ENCODE results near the gene JPT1. TPM values are rescaled to one million over a fixed set of nuclear protein-coding genes. Genes with fewer than 3 reads are reported as not detected.

JPT1 gene
- total RNA-seq, 1 experiment from 2014 or later = 342 TPM

DNA sequence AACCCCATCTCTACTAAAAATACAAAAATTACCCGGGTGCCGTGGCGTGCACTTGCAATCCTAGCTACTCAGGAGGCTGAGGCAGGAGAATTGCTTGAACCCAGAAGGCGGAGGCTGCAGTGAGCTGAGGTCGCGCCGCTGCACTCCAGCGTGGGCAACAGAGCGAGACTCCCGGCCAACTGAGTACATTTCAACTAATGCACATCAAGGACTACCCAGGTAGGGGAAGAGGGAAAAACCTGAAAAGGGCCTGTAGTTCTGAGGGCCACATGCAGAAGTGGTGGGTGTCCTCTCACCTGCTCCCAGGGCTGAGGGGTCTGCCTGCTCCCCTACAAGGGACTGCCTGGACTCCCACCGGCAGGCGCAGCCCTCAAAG, 67.1 kb downstream of the JPT1 start:
- Mint-ChIP-seq H3K4me3 (ENCODE audit: unreplicated experiment) (peak overlapping the region; percentile 87), H3K4me1 (ENCODE audit: insufficient read depth, unreplicated experiment) (peaks cover 46% of the 10 kb centered on the region), H3K27me3 (ENCODE audit: insufficient read depth, unreplicated experiment) (no peaks in the 10 kb centered on the region), H3K36me3 (ENCODE audit: insufficient read depth, unreplicated experiment) (peaks cover 10% of the 10 kb centered on the region), H3K27ac (ENCODE audit: low read depth, unreplicated experiment) (peak overlapping the region; percentile 93), H3K9me3 (ENCODE audit: unreplicated experiment) (no peaks in the 10 kb centered on the region)
- ChIA-PET CTCF (interaction anchor here (0.7 to 2.0 kb wide), 3 partner anchors 17 to 39 kb away, joined by 3 to 7 read pairs (median 7); no protein-coding TSS in a partner anchor), POLR2A (interaction anchor here (0.6 to 4.1 kb wide), 14 partner anchors 9 to 174 kb away, joined by 3 to 21 read pairs (median 6); partner anchors contain the start of genes ARMC7, MRPL58 and NUP85)
- intact Hi-C loops (cut with micrococcal nuclease) = no loop called here
- DNase-seq (ENCODE audit: unreplicated experiment) = no peak
- TSS peak; percentile 40 for BruUV-seq (replicated peaks)
- TF ChIP-seq, protein P1, sequence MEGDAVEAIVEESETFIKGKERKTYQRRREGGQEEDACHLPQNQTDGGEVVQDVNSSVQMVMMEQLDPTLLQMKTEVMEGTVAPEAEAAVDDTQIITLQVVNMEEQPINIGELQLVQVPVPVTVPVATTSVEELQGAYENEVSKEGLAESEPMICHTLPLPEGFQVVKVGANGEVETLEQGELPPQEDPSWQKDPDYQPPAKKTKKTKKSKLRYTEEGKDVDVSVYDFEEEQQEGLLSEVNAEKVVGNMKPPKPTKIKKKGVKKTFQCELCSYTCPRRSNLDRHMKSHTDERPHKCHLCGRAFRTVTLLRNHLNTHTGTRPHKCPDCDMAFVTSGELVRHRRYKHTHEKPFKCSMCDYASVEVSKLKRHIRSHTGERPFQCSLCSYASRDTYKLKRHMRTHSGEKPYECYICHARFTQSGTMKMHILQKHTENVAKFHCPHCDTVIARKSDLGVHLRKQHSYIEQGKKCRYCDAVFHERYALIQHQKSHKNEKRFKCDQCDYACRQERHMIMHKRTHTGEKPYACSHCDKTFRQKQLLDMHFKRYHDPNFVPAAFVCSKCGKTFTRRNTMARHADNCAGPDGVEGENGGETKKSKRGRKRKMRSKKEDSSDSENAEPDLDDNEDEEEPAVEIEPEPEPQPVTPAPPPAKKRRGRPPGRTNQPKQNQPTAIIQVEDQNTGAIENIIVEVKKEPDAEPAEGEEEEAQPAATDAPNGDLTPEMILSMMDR (IDR thresholded peaks at IDR 0.05; ENCODE audit: unreplicated experiment) = no peak

DNA sequence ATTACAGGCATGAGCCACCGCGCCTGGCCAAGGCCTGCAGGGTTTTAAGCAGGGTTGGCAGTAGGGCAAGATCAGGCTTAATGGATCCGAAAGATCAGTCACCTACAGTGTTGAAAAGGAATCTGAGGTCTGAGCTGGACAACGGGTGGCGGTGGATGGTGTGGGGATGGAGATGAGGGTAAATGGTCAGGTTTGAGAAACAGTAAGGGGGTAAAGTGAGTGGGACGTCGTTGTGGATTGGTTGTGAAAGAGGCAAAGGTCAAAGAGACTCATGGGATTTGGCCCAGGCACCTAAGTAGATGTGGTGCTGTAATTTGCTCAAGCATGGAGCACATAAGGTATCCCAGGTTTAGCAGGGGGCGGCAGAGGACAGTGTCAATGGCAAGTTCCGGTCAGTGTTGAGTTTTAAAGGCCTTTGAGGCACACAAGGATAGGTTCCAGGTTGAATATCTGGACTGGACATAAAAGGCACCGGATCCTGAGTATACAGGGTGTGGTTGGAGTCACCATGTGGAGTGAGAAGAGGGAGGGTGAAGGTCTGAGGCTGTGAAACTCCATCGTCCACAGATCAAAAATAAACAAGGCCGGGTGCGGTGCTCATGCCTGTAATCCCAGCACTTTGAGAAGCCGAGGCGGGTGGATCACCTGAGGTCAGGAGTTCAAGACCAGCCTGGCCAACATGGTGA, 67.7 kb downstream of the JPT1 start:
- H3K9me3 Mint-ChIP-seq (ENCODE audit: unreplicated experiment) = no peaks in the 10 kb centered on the region
- TF ChIP-seq, protein P1 (IDR thresholded peaks at IDR 0.05; ENCODE audit: unreplicated experiment) = no peak
- intact Hi-C loops (cut with micrococcal nuclease) = no loop called here
- H3K27me3 Mint-ChIP-seq (ENCODE audit: insufficient read depth, unreplicated experiment) = no peaks in the 10 kb centered on the region
- CTCF ChIA-PET = interaction anchor here (0.7 to 2.0 kb wide), 3 partner anchors 16 to 40 kb away, joined by 3 to 7 read pairs (median 7); no protein-coding TSS in a partner anchor
- POLR2A ChIA-PET = interaction anchor here (0.6 to 3.6 kb wide), 11 partner anchors 8 to 174 kb away, joined by 3 to 21 read pairs (median 6); partner anchors contain the start of gene ARMC7
- BruUV-seq (replicated peaks) = no TSS peak
- peaks cover 40% of the 10 kb centered on the region for H3K4me1 Mint-ChIP-seq (ENCODE audit: insufficient read depth, unreplicated experiment)
- peaks cover 10% of the 10 kb centered on the region for H3K36me3 Mint-ChIP-seq (ENCODE audit: insufficient read depth, unreplicated experiment)
- H3K27ac Mint-ChIP-seq (ENCODE audit: low read depth, unreplicated experiment) = peak overlapping the region; percentile 93
- peak overlapping the region; percentile 87 for H3K4me3 Mint-ChIP-seq (ENCODE audit: unreplicated experiment)
- DNase-seq (ENCODE audit: unreplicated experiment) = no peak

Other genes with a start within 250 kb of the JPT1 start
- not detected in 2 replicates for gene USH1G, start 231.3 kb downstream of the JPT1 start, total RNA-seq (2022)
- gene OTOP2, start 230.2 kb downstream of the JPT1 start, total RNA-seq (2022) = not detected in 2 replicates
- not detected in 2 replicates for gene OTOP3, start 218.6 kb downstream of the JPT1 start, total RNA-seq (2022)
- 3.2 and 7.0 TPM in 2 replicates for gene HID1, start 181.8 kb downstream of the JPT1 start, total RNA-seq (2022)
- gene CDR2L, start 166.9 kb downstream of the JPT1 start, total RNA-seq (2022) = 3.4 and 4.1 TPM in 2 replicates
- 56.5 and 71.2 TPM in 2 replicates for gene MRPL58, start 141.8 kb downstream of the JPT1 start, total RNA-seq (2022)
- 362 and 455 TPM in 2 replicates for gene ATP5PD, start 107.5 kb downstream of the JPT1 start, total RNA-seq (2022)
- gene KCTD2, start 107.3 kb downstream of the JPT1 start, total RNA-seq (2022) = 11.9 and 12.8 TPM in 2 replicates
- 26.0 and 33.1 TPM in 2 replicates for gene SLC16A5, start 66.6 kb downstream of the JPT1 start, total RNA-seq (2022)
- gene ARMC7, start 44.5 kb downstream of the JPT1 start, total RNA-seq (2022) = 9.3 and 13.3 TPM in 2 replicates
- gene NT5C, start 22.8 kb downstream of the JPT1 start, total RNA-seq (2022) = 105 and 113 TPM in 2 replicates
- gene SUMO2, start 28.4 kb upstream of the JPT1 start, total RNA-seq (2022) = 186 and 194 TPM in 2 replicates
- 42.3 and 49.2 TPM in 2 replicates for gene NUP85, start 51.2 kb upstream of the JPT1 start, total RNA-seq (2022)
- gene GGA3, start 107.1 kb upstream of the JPT1 start, total RNA-seq (2022) = 32.7 and 39.5 TPM in 2 replicates
- gene MRPS7, start 107.4 kb upstream of the JPT1 start, total RNA-seq (2022) = 73.9 and 75.0 TPM in 2 replicates
- 23.3 and 29.6 TPM in 2 replicates for gene MIF4GD, start 116.7 kb upstream of the JPT1 start, total RNA-seq (2022)
- gene SLC25A19, start 134.9 kb upstream of the JPT1 start, total RNA-seq (2022) = 14.8 and 22.6 TPM in 2 replicates

Measured in MCF 10A (cell line).